ENCODE results near the gene IGFBP1.

- TF ChIP-seq CTCF (IDR thresholded peaks at IDR 0.05): no peak
- no peak for TF ChIP-seq POLR2A (IDR thresholded peaks at IDR 0.05)
These were observed 20.8 kb upstream of the IGFBP1 start for GRCh38 chr7:45867471-45867870.
